Gastrocnemius medialis (tissue), 4 donors: ENCODE measurements around the gene AJM1. TPM values are rescaled to one million over a fixed set of nuclear protein-coding genes. Genes with fewer than 3 reads are reported as not detected.
"Not testable (repeated sequence)": the region's sequence is repeated elsewhere in the genome, so short reads cannot be mapped to it uniquely, and the experiment has no call there.

Source experiments
- ATAC-seq, 2 donors: fragments of 150-250 bp; one replicate each; pipeline ENCODE4 v1.9.1; 2016
- DNase-seq, 2 donors: peaks; one replicate each; pipeline ENCODE4 v3.0.0-alpha.2; 2019
- H3K27ac ChIP-seq, 4 donors: fragments of 200-600 bp; sonication (generic); 1 replicate in 1 of 4; 2 replicates in 3 of 4; pipeline ENCODE4 v1.5.1; 2016 to 2018; ENCODE audit warnings: mild to moderate bottlenecking in 2 of 4, moderate library complexity in 1 of 4
- H3K27me3 ChIP-seq, 3 donors: fragments of 200-600 bp; sonication (generic) in 2 of 3; 1 replicate in 1 of 3; 2 replicates in 2 of 3; pipeline versions ENCODE4 v1.5.1 to v1.6.0; 2016 to 2019; ENCODE audit warnings: mild to moderate bottlenecking in 1 of 3, moderate library complexity in 1 of 3
- H3K36me3 ChIP-seq, 2 donors: fragments of 200-600 bp; sonication (generic) in 1 of 2; one replicate each; pipeline ENCODE4 v1.5.1; 2017 to 2018
- H3K4me1 ChIP-seq, 2 donors: fragments of 200-600 bp; sonication (generic) in 1 of 2; one replicate each; pipeline ENCODE4 v1.5.1; 2016 to 2017; ENCODE audit warnings: mild to moderate bottlenecking in 2 of 2
- H3K4me3 ChIP-seq, 4 donors: fragments of 200-600 bp; sonication (generic) in 3 of 4; 1 replicate in 1 of 4; 2 replicates in 3 of 4; pipeline ENCODE4 v1.5.1; 2016 to 2019; ENCODE audit warnings: mild to moderate bottlenecking in 2 of 4
- H3K9me3 ChIP-seq, 3 donors: fragments of 200-600 bp; sonication (generic) in 2 of 3; 1 replicate in 1 of 3; 2 replicates in 2 of 3; pipeline ENCODE4 v1.5.1; 2016 to 2019
- POLR2A ChIP-seq, 2 donors: fragments of 450-650 bp; IDR thresholded peaks; one replicate each; pipeline ENCODE4 v1.6.1; 2017; ENCODE audit warnings: antibody characterized with exemption in 2 of 2, mild to moderate bottlenecking in 2 of 2, moderate library complexity in 2 of 2
- in situ Hi-C, 4 donors: fragments of 200-750 bp; cut with MboI; loops; one replicate each; pipeline versions ENCODE4 v1.15.0 to v1.8.0; 2017; ENCODE audit warnings: low sequenced_read_pairs in 4 of 4
- intact Hi-C: fragments of 100-400 bp; cut with DNase I; formaldehyde crosslinking; loops from one replicate; pipeline ENCODE4 v1.15.1; 2023; ENCODE audit warnings: low total_unique reads
- total RNA-seq, 4 donors: library from RNA; depleted of rRNA; stranded (reverse); fragments of >200 nt; gene quantifications; one replicate each; pipeline versions ENCODE4 v1.1.0 to v1.2.3, GENCODE V29; 2016
- TF ChIP-seq, protein P1 (sequence below), 5 experiments: fragments of 450-650 bp in 3 of 5; fragments of 200-600 bp in 2 of 5; sonication (generic) in 2 of 5; IDR thresholded peaks in 4 of 5; conservative IDR thresholded peaks in 1 of 5; 1 replicate in 4 of 5; 2 replicates in 1 of 5; pipeline ENCODE4 v1.5.1; 2016 to 2019; ENCODE audit warnings: antibody characterized with exemption in 5 of 5, mild to moderate bottlenecking in 3 of 5, moderate library complexity in 3 of 5

The AJM1 gene
- total RNA-seq, 4 donors from 2014 or later: 1.3 to 2.1 (median 1.6) TPM

DNA sequence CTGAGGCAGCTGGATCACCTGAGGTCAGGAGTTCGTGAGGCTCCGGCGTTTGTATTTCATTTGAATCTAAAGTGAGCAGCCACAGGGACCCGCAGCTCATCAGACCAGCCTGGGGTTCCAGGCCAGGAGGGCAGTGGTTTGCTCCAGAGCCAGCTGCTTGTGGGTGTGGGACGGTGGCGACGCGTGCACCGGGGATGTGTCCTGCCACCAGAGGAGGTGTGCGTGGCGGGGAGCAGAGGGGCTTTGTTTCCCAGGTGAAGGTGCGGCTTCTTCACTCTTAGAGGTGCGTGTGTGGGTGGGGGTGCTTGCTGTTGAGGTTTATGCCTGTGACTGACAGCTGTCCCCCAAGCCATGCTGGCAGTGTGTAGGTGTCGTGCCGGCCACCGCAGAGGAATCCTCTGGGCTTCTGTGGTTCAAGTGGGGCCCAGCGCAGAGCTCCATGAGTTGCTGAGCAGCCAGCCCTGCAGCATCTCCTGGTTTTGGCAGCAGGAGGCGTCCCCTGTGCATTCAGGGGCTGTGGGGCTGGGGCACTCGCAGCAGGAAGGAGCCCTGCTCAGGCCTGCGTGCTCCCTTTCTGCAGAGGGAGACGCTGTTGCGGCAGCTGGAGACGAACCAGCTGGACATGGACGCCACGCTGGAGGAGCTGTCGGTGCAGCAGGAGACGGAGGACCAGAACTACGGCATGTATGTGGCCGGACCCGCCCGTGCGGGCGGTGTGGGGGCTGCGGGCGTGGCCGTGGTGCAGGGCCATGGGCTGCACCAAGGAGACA is 6.9 kb upstream of the AJM1 start:
- DNase-seq (no peak), ATAC-seq (no peak)
- no peak overlapping the region for H3K4me3 ChIP-seq
- in situ Hi-C loops: no loop called here
- peaks cover 0 to 49% of the 10 kb centered on the region in 2 donors for H3K36me3 ChIP-seq
- no peak overlapping the region for H3K27ac ChIP-seq
- no peaks in the 10 kb centered on the region for H3K9me3 ChIP-seq
- H3K27me3 ChIP-seq: no peaks in the 10 kb centered on the region
- H3K4me1 ChIP-seq: peaks cover 0 to 4% of the 10 kb centered on the region in 2 donors
- TF ChIP-seq, protein P1, sequence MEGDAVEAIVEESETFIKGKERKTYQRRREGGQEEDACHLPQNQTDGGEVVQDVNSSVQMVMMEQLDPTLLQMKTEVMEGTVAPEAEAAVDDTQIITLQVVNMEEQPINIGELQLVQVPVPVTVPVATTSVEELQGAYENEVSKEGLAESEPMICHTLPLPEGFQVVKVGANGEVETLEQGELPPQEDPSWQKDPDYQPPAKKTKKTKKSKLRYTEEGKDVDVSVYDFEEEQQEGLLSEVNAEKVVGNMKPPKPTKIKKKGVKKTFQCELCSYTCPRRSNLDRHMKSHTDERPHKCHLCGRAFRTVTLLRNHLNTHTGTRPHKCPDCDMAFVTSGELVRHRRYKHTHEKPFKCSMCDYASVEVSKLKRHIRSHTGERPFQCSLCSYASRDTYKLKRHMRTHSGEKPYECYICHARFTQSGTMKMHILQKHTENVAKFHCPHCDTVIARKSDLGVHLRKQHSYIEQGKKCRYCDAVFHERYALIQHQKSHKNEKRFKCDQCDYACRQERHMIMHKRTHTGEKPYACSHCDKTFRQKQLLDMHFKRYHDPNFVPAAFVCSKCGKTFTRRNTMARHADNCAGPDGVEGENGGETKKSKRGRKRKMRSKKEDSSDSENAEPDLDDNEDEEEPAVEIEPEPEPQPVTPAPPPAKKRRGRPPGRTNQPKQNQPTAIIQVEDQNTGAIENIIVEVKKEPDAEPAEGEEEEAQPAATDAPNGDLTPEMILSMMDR (IDR thresholded peaks at IDR 0.05 in 4 of 5, conservative IDR thresholded peaks at IDR 0.05 in 1 of 5): no peak
- TF ChIP-seq POLR2A (IDR thresholded peaks at IDR 0.05): no peak
- intact Hi-C loops: loop anchor here (1.0 kb wide), 1 partner anchor 19 kb away; no protein-coding TSS in a partner anchor

DNA sequence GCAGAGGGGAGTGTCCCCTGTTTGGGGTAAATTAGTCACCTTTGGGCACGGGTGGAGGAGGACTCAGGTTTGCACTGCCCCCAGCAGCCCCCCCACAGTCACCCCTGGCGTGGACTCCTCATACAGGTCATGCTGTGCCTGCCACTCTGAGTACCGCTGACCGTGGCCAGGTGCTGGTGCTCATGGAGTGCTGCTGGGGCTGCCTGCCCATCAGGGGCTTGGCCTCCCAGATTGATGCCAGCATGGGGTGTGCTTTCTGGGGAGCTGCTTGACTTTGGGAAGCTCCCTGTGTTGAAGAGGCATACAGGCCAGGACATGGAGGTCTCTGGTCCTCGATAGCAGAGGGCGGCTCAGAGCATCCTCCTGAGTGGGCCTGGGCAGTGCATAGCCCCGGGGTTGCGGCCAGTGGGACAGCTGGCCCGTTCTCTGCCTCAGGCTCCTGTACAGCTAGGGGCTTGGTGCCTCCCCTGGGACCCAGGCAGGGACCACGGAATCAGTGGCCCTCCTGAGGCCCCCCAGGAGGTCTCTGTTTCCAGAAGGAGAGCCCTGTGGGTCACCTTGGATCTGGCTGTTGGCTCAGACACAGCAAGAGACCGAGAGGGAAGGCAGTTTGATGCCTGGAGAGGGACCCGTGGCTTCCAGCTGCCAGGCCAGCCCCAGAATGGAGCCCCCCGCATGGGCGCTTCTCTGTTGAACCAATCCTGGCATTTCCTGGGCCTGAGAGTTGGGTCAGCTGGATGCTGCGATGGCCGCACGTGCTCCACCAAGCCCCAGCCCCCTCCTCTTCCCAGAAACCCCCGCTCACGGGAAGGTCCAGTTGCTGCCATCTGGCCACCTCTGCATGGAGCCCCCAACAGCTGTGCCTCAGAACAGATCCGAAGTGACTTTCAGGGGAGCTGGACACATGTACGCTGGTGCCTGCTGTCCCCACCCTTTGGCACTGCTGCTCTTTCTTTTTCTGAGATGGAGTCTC is 6.1 kb upstream of the AJM1 start:
- Histone ChIP-seq H3K27ac (no peak overlapping the region), H3K36me3 (peaks cover 0 to 40% of the 10 kb centered on the region in 2 donors), H3K27me3 (no peaks in the 10 kb centered on the region), H3K4me1 (peaks cover 8 to 9% of the 10 kb centered on the region in 2 donors), H3K9me3 (no peaks in the 10 kb centered on the region), H3K4me3 (no peak overlapping the region)
- ATAC-seq (no peak), DNase-seq (no peak)
- TF ChIP-seq, protein P1 (IDR thresholded peaks at IDR 0.05 in 4 of 5, conservative IDR thresholded peaks at IDR 0.05 in 1 of 5): no peak
- TF ChIP-seq POLR2A (IDR thresholded peaks at IDR 0.05): no peak
- intact Hi-C loops: loop anchor here (1.0 kb wide), 1 partner anchor 18 kb away; no protein-coding TSS in a partner anchor
- in situ Hi-C loops: no loop called here

DNA sequence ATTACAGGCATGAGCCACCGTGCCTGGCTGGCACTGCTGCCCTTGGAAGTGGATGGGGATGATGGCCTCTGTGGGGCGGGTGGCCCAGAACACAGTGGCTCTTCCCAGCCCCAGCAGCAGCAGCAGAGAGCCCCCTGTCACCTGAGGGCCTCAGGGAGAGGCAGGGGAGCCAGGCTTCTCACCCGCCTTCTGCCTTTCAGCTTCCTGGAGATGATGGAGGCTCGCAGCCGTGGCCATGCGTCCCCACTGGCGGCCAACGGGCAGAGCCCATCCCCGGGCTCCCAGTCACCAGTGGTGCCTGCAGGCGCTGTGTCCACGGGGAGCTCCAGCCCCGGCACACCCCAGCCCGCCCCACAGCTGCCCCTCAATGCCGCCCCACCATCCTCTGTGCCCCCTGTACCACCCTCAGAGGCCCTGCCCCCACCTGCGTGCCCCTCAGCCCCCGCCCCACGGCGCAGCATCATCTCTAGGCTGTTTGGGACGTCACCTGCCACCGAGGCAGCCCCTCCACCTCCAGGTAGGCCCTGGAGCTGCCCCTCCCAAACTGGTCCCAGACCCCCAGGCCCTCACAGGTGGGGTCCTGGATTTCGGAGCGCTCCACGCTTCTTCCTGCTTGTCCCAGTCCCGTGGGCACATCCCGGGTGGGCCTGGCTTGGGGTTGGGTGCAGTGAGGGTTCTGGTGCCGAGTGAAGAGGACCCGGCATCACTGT is 5.0 kb upstream of the AJM1 start:
- H3K27me3 ChIP-seq: no peaks in the 10 kb centered on the region
- in situ Hi-C loops (no loop called here), intact Hi-C loops (no loop called here)
- H3K27ac ChIP-seq: no peak overlapping the region
- DNase-seq: no peak
- TF ChIP-seq, protein P1 (IDR thresholded peaks at IDR 0.05 in 4 of 5, conservative IDR thresholded peaks at IDR 0.05 in 1 of 5): no peak
- no peak for TF ChIP-seq POLR2A (IDR thresholded peaks at IDR 0.05)
- no peak for ATAC-seq
- no peaks in the 10 kb centered on the region for H3K9me3 ChIP-seq
- H3K4me3 ChIP-seq: no peak overlapping the region
- H3K36me3 ChIP-seq: peaks cover 0 to 31% of the 10 kb centered on the region in 2 donors
- peaks cover 12 to 19% of the 10 kb centered on the region in 2 donors for H3K4me1 ChIP-seq

DNA sequence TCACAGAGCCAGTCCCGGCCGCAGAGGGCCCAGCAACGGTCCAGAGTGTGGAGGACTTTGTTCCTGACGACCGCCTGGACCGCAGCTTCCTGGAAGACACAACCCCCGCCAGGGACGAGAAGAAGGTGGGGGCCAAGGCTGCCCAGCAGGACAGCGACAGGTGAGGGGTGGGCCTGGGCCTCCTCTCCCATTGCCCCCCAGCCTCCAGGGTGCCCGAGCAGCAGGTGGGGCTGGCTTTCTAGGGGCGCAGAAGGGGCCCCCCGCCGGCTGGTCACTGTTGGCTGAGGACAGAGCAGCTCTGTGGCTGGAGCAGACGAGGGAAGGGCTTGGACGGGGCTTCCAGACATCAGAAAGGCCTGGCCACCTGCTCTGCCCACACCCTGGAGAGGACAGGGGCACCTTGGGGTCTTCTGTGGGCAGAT is 4.4 kb upstream of the AJM1 start:
- H3K4me3 ChIP-seq, intact Hi-C loops, H3K27me3 ChIP-seq, in situ Hi-C loops, DNase-seq, ATAC-seq, H3K27ac ChIP-seq, H3K9me3 ChIP-seq: not testable (repeated sequence)
- Histone ChIP-seq H3K36me3 (peaks cover 0 to 26% of the 10 kb centered on the region in 2 donors), H3K4me1 (peaks cover 10 to 25% of the 10 kb centered on the region in 2 donors)
